Measurements from ENCODE around the gene CD99L2. TPM values are rescaled to one million over a fixed set of nuclear protein-coding genes. Genes with fewer than 3 reads are reported as not detected.
"Not testable (repeated sequence)": the region's sequence is repeated elsewhere in the genome, so short reads cannot be mapped to it uniquely, and the experiment has no call there.

The CD99L2 gene
- total and polyA plus RNA-seq, 8 donors, result 35.0 to 45.6 (median 41.0) TPM

GRCh38 chrX:150837845-150838244 is 60.6 kb downstream of the CD99L2 start:
- Histone ChIP-seq H3K9me3 (no peaks in the 10 kb centered on the region), H3K27ac (no peak overlapping the region), H3K4me3 (no peak overlapping the region), H3K4me1 (peaks cover 0 to 12% of the 10 kb centered on the region in 2 donors), H3K27me3 (no peaks in the 10 kb centered on the region), H3K36me3 (no peaks in the 10 kb centered on the region)
- DNase-seq (no peak), ATAC-seq (no peak)
- no peak for TF ChIP-seq CTCF (IDR thresholded peaks at IDR 0.05)
- intact Hi-C loops (cut with DNase I), result no loop called here

GRCh38 chrX:150834695-150835094 is 63.8 kb downstream of the CD99L2 start:
- H3K36me3 ChIP-seq, result no peaks in the 10 kb centered on the region
- H3K27ac ChIP-seq, result no peak overlapping the region
- no peaks in the 10 kb centered on the region for H3K9me3 ChIP-seq
- TF ChIP-seq CTCF (IDR thresholded peaks at IDR 0.05), result no peak
- no peak overlapping the region for H3K4me3 ChIP-seq
- ATAC-seq (no peak), DNase-seq (no peak)
- intact Hi-C loops (cut with DNase I), result no loop called here
- no peaks in the 10 kb centered on the region for H3K27me3 ChIP-seq
- no peaks in the 10 kb centered on the region for H3K4me1 ChIP-seq

- Histone ChIP-seq H3K27me3 (no peaks in the 10 kb centered on the region), H3K27ac (no peak overlapping the region), H3K4me1 (no peaks in the 10 kb centered on the region), H3K4me3 (no peak overlapping the region), H3K36me3 (no peaks in the 10 kb centered on the region), H3K9me3 (no peaks in the 10 kb centered on the region)
- DNase-seq (no peak), ATAC-seq (no peak)
- intact Hi-C loops (cut with DNase I), result no loop called here
- no peak for TF ChIP-seq CTCF (IDR thresholded peaks at IDR 0.05)
Measured at GRCh38 chrX:150833454-150834056, 64.9 kb downstream of the CD99L2 start.

- Histone ChIP-seq H3K9me3 (no peaks in the 10 kb centered on the region), H3K4me3 (no peak overlapping the region), H3K36me3 (no peaks in the 10 kb centered on the region), H3K4me1 (no peaks in the 10 kb centered on the region), H3K27ac (no peak overlapping the region), H3K27me3 (no peaks in the 10 kb centered on the region)
- intact Hi-C loops (cut with DNase I), result no loop called here
- DNase-seq (no peak), ATAC-seq (no peak)
- no peak for TF ChIP-seq CTCF (IDR thresholded peaks at IDR 0.05)
Measured at GRCh38 chrX:150831863-150832262, 66.6 kb downstream of the CD99L2 start.

GRCh38 chrX:150828785-150829184 is 69.7 kb downstream of the CD99L2 start:
- Histone ChIP-seq H3K9me3 (no peaks in the 10 kb centered on the region), H3K27ac (no peak overlapping the region), H3K4me3 (no peak overlapping the region), H3K27me3 (no peaks in the 10 kb centered on the region), H3K36me3 (no peaks in the 10 kb centered on the region), H3K4me1 (no peaks in the 10 kb centered on the region)
- intact Hi-C loops (cut with DNase I), result no loop called here
- no peak for ATAC-seq
- no peak for TF ChIP-seq CTCF (IDR thresholded peaks at IDR 0.05)
- no peak for DNase-seq

GRCh38 chrX:150824352-150824751 is 74.1 kb downstream of the CD99L2 start:
- H3K4me3 ChIP-seq; intact Hi-C loops (cut with DNase I); H3K9me3 ChIP-seq; H3K27me3 ChIP-seq; H3K27ac ChIP-seq; H3K36me3 ChIP-seq; ATAC-seq; H3K4me1 ChIP-seq; DNase-seq: not testable (repeated sequence)

GRCh38 chrX:150823826-150824225 is 74.6 kb downstream of the CD99L2 start:
- DNase-seq; H3K4me1 ChIP-seq; H3K27ac ChIP-seq; H3K4me3 ChIP-seq; H3K27me3 ChIP-seq; ATAC-seq; H3K36me3 ChIP-seq; intact Hi-C loops (cut with DNase I); H3K9me3 ChIP-seq: not testable (repeated sequence)

Measured in left lung (tissue), 10 donors.